ENCODE results near the gene TBC1D22B. TPM values are rescaled to one million over a fixed set of nuclear protein-coding genes. Genes with fewer than 3 reads are reported as not detected.

The TBC1D22B gene
- total and polyA plus RNA-seq, 2 of the 13 experiments (the other 11 are each of a cell fraction or from before 2014, with no cell fraction given): 9.7 to 12.9 TPM

DNA sequence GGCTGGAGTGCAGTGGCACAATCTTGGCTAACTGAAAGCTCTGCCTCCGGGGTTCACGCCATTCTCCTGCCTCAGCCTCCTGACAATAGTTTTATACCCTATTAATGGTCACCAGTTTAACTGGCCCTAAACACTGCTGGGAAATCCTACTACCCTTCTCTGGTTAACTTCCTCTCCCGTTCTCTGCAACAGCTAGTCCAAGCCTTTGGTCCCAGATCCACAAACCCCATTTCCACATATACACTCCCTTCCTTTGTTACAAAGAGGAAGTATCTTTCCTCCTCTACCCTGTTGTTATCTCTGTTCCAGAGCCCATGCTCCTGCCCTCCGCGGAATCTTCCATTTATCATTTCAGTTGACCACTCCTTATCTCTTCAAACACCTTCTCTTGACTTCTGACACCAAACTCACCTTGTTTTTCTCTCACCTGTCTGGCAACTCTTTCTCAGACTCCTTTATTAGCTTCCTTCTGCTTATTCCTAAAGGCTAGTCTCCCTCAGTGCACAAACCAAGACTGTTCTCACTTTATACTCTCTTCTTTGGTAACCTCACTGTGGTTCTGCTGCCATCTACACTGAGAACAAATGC is 25.0 kb upstream of the TBC1D22B start (continued):
- TF ChIP-seq ZUFSP (CRISPR knock-in tag; IDR thresholded peaks at IDR 0.05; ENCODE audit: borderline replicate concordance) (no peak), SNRNP70 (IDR thresholded peaks at IDR 0.05; ENCODE audit: low read depth, low read length) (no peak), SNAPC5 (CRISPR knock-in tag; IDR thresholded peaks at IDR 0.05; ENCODE audit: borderline replicate concordance) (no peak)

- ChIA-PET POLR2A (no interaction called here), CTCF (ENCODE audit: low intra/inter-chr PET ratio, low total read pairs) (no interaction called here)
- peaks cover 12% of the 10 kb centered on the region for H3K4me1 ChIP-seq (ENCODE audit: insufficient read depth, low read length)
- H3K27ac ChIP-seq (ENCODE audit: extremely low read length, insufficient read depth, low read length): no peak overlapping the region
- in situ Hi-C loops (cut with HindIII; ENCODE audit: extremely low pct_ligation_motif_present, low pct_unique_long_range_greater_than_20kb) (no loop called here), intact Hi-C loops (cut with micrococcal nuclease; ENCODE audit: unreplicated experiment) (loop anchor here (2.0 kb wide), 1 partner anchor 73 kb away; no protein-coding TSS in a partner anchor)
- BruUV-seq (replicated peaks): no TSS peak
- H3K27me3 ChIP-seq (ENCODE audit: control insufficient read depth in 1 of 2, insufficient read depth in 2 of 2, low read length in 2 of 2): no peaks in the 10 kb centered on the region
- no peak overlapping the region for H3K9ac ChIP-seq (ENCODE audit: insufficient read depth, low read depth, low read length)
- no peak overlapping the region for H3K4me2 ChIP-seq (ENCODE audit: low read depth, low read length)
- FAIRE-seq (no peak), ATAC-seq (no peak), DNase-seq (ENCODE audit: low spot score) (no peak)
- H3K79me2 ChIP-seq (ENCODE audit: insufficient read depth, low read length): no peaks in the 10 kb centered on the region
- no peak overlapping the region for H3K4me3 ChIP-seq (replicated peaks in 1 of 3; ENCODE audit: insufficient read depth in 1 of 3, low read depth in 2 of 3, low read length in 3 of 3)
- H3K36me3 ChIP-seq (replicated peaks in 1 of 2; ENCODE audit: control insufficient read depth in 1 of 2, insufficient read depth in 2 of 2, low read length in 2 of 2): no peaks in the 10 kb centered on the region
- H3K9me3 ChIP-seq (ENCODE audit: low read length): no peaks in the 10 kb centered on the region
- no peak for TF ChIP-seq ISX (CRISPR knock-in tag; conservative IDR thresholded peaks at IDR 0.05)
- no peak for TF ChIP-seq ERF (CRISPR knock-in tag; IDR thresholded peaks at IDR 0.05)
- no peak for TF ChIP-seq EHMT2 (IDR thresholded peaks at IDR 0.05; ENCODE audit: borderline replicate concordance, low read depth, low read length)
- WGBS (ENCODE audit: low lambda C conversion rate): 65% methylated on average over 7 of the region's 7 CpGs
- no peak overlapping the region for H2AFZ ChIP-seq (ENCODE audit: low read length)
- no peaks in the 10 kb centered on the region for H4K20me1 ChIP-seq (ENCODE audit: insufficient read depth, low read length)
These were observed 24.0 kb upstream of the TBC1D22B start for GRCh38 chr6:37233541-37233940.

Data from HepG2 (cell line).